VCaP (cell line): ENCODE data around the gene PSMD12.
"Not testable (repeated sequence)": the region's sequence is repeated elsewhere in the genome, so short reads cannot be mapped to it uniquely, and the experiment has no call there.

Experiments used
- H3K27ac ChIP-seq: fragments of 450-650 bp; 2 replicates; pipeline ENCODE4 v1.5.1; 2017
- CTCF ChIP-seq: fragments of 450-650 bp; conservative IDR thresholded peaks from 2 replicates; pipeline ENCODE4 v1.5.1; 2017; ENCODE audit warnings: mild to moderate bottlenecking, moderate library complexity

The PSMD12 gene

DNA sequence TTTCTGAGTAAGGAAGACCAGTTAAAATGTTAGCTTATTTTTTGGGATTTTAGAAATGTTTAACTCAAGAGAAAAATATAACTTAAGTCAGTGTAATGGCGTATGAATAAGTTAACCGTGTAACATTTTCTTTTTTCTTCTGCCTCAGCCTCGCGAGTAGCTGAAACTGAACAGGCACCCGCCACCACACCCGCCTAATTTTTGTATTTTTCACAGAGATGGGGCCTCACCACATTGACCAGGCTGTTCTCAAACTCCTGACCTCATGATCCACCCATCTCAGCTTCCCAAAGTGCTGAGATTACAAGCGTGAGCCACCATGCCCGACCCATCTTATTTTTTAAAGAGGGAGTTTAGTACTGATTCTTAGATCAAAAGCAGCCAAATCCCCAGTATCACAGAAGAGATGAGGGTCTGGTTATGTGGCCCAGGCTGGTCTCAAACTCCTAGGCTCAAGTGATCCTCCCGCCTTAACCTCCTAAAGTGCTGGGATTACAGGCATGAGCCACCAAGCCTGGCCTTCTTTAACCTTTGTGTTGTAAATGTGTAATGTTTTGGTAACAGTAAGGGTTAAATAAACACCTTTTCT, 27.5 kb upstream of the PSMD12 start:
- TF ChIP-seq CTCF, result no peak
- H3K27ac ChIP-seq, result no peak overlapping the region

- no peak for TF ChIP-seq CTCF
- no peak overlapping the region; the same call in 1 of the 2 replicates for H3K27ac ChIP-seq
Observed at GRCh38 chr17:67392111-67392510, 25.7 kb upstream of the PSMD12 start.

DNA sequence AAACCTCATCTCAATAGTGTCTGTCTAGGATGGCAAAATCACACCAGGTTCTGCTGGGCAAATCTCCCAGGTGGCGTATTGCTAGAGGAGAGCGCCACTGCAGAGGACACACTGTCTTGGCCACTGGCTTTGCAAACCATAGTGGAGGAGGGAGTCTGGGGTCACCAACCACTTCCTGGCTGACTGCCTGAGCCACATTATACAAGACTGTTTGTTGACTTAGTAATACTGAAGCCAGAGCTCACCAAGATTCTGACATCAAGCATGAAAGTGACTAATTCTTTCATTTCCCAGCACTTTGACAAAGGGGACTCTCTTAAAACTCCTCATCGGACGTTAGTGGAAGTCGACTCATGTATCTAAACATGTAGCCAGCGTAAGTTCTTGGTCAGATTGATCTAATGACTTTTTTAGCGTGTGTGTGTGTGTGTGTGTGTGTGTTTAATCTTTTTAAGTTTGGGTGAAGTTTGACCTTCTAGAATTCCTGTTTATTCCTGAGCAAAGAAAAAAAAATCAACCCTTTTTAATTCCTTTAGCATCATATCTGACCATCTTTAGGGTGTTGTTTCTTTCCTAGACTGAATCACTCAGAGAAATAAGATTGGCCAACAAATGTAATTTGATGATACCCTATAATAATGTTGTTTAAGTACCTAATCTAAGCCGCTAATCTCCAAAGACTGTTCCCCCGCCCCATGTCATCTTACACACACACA, 24.4 kb upstream of the PSMD12 start:
- TF ChIP-seq CTCF, result no peak
- H3K27ac ChIP-seq, result peak overlapping the region; percentile 53

DNA sequence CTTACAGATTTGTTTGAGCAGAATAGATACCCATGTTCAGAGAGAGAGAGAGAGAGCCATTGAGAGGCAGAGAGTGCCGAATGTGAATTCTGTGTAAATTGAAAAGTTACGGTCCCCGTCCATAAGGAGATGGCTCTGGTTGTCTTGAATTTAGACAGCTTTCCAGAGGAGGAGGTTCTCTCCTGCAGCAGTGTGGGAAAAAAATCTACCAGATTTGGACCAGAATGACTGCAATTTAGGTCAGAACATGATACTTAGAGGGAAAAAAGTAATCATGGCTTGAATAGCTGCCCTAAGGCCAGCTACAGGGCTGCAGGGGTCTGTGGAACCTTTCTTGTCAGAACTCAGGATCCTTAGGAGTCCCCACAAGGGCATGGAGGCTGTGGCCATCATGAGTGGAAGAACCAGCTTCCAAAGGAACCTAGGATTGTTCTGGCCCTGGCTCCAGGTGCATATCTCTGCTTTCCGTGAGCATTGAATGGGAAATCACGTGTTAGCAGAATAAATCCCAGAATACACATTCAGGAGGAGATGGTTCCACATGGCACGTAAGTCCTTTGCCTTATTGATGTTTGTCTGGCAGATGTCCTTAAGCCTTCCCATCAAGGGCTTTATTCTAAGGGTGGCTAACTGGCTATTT, 23.7 kb upstream of the PSMD12 start:
- H3K27ac ChIP-seq, result peak overlapping the region; percentile 53
- TF ChIP-seq CTCF, result no peak

- no peak overlapping the region for H3K27ac ChIP-seq
- no peak for TF ChIP-seq CTCF
Observed at GRCh38 chr17:67388986-67389385, 22.6 kb upstream of the PSMD12 start.

DNA sequence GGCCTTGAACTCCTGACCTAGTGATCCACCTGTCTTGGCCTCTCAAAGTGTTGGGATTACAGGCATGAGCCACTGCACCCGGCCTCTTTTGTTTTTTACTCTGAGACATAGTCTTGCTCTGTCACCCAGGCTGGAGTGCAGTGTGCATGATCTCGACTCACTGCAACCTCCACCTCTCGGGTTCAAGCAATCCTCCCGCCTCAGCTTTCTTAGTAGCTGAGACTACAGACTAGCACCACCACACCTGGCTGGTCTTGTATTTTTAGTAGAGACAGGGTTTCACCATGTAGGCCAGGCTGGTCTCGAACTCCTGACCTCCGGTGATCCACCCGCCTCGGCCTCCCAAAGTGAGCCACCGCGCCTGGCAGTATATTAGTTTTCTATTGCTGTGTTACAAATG, 22.2 kb upstream of the PSMD12 start:
- H3K27ac ChIP-seq, result not testable (repeated sequence)

- TF ChIP-seq CTCF, result peak; percentile 77
- H3K27ac ChIP-seq, result no peak overlapping the region
Observed at GRCh38 chr17:67386965-67387551, 20.7 kb upstream of the PSMD12 start.
